A549 treated with CpdA at 1 μM for 4 hours (cell line): ENCODE measurements around the gene ZSCAN26. TPM values are rescaled to one million over a fixed set of nuclear protein-coding genes. Genes with fewer than 3 reads are reported as not detected.

Source experiments
- total RNA-seq: library from RNA; stranded (reverse); fragments of 200-300 nt; extraction: Qiagen RNA extraction; gene quantifications from 5 replicates; pipeline ENCODE4 v1.2.3, GENCODE V29; 2022; ENCODE audit warnings: low read depth

The ZSCAN26 gene
- total RNA-seq: 5.4 to 9.8 TPM (median 6.2 TPM) in 5 replicates

GRCh38 chr6:28266962-28267694 is at the start of gene ZSCAN26:
ZSCAN26 (plus strand) TSS chr6:28267143; CDS start chr6:28271920, 4,777 bp downstream.

GRCh38 chr6:28225056-28225834 is 41.7 kb upstream of the ZSCAN26 start, which contains the start of gene ZSCAN9:
ZSCAN9 (plus strand) TSS chr6:28225275; CDS start chr6:28227085, 1,810 bp downstream.

GRCh38 chr6:28252009-28252975 is 14.7 kb upstream of the ZSCAN26 start, which contains the start of gene ZKSCAN4:
ZKSCAN4 (minus strand) TSS chr6:28252269; CDS start chr6:28251980, 289 bp downstream.

GRCh38 chr6:28258877-28259777 is 7.8 kb upstream of the ZSCAN26 start, which contains the start of gene NKAPL:
NKAPL (plus strand) TSS chr6:28259297; CDS start chr6:28259372, 75 bp downstream.

GRCh38 chr6:28281288-28282064 is 14.5 kb downstream of the ZSCAN26 start, which contains the start of gene PGBD1:
PGBD1 (plus strand) TSS chr6:28281572; CDS start chr6:28283814, 2,242 bp downstream.

Other genes starting within 250 kb of the ZSCAN26 start
- 1.1 to 1.4 TPM (median 1.3 TPM) in 5 replicates for gene ZNF165, start 186.6 kb upstream of the ZSCAN26 start, total RNA-seq
- 3.9 to 4.5 TPM (median 4.0 TPM) in 5 replicates for gene ZSCAN16, start 142.5 kb upstream of the ZSCAN26 start, total RNA-seq
- gene ZKSCAN8, start 125.3 kb upstream of the ZSCAN26 start, total RNA-seq: 4.0 to 6.0 TPM (median 5.4 TPM) in 5 replicates
- gene ZSCAN9, start 41.9 kb upstream of the ZSCAN26 start, total RNA-seq: 6.1 to 7.8 TPM (median 7.3 TPM) in 5 replicates
- gene ZKSCAN4, start 14.9 kb upstream of the ZSCAN26 start, total RNA-seq: 2.3 to 3.1 TPM (median 2.6 TPM) in 5 replicates
- not detected in 5 replicates for gene NKAPL, start 7.8 kb upstream of the ZSCAN26 start, total RNA-seq
- 4.4 to 6.0 TPM (median 4.7 TPM) in 5 replicates for gene PGBD1, start 14.4 kb downstream of the ZSCAN26 start, total RNA-seq
- gene ZSCAN31, start 69.0 kb downstream of the ZSCAN26 start, total RNA-seq: 2.0 to 3.8 TPM (median 2.7 TPM) in 5 replicates
- gene ZKSCAN3, start 82.8 kb downstream of the ZSCAN26 start, total RNA-seq: 1.7 to 2.1 TPM (median 2.0 TPM) in 5 replicates
- gene ZSCAN12, start 132.6 kb downstream of the ZSCAN26 start, total RNA-seq: 1.1 to 2.5 TPM (median 1.5 TPM) in 5 replicates
- not detected in 5 replicates for gene ZSCAN23, start 176.3 kb downstream of the ZSCAN26 start, total RNA-seq
- not detected in 5 replicates for gene GPX6, start 248.7 kb downstream of the ZSCAN26 start, total RNA-seq